Activated CD4-positive, alpha-beta T cell treated with anti-CD3 and anti-CD28 coated beads for 36 hours (primary cell): ENCODE results near the gene HDAC1. TPM values are rescaled to one million over a fixed set of nuclear protein-coding genes. Genes with fewer than 3 reads are reported as not detected.
A peak's percentile ranks its signal among the peaks of the same experiment; 100 is the strongest.
"Not testable (repeated sequence)": the region's sequence is repeated elsewhere in the genome, so short reads cannot be mapped to it uniquely, and the experiment has no call there.

Experiments used
- ATAC-seq: fragments of 200-7000 bp; cut with Tn5 transposase; one replicate; pipeline ENCODE4 v1.10.0; 2021; ENCODE audit warnings: mild to moderate bottlenecking, moderate library complexity
- CTCF ChIA-PET: fragments of 350-600 bp; sonication (Branson Sonifier 250); formaldehyde crosslinking; loops from one replicate; lab custom pipeline; 2021; ENCODE audit warnings: antibody characterized with exemption; lab: Charles Lee
- POLR2A ChIA-PET: fragments of 350-600 bp; sonication (Branson Sonifier 250); formaldehyde crosslinking; loops from one replicate; lab custom pipeline; 2021; ENCODE audit warnings: antibody characterized with exemption, inconsistent platforms; lab: Charles Lee
- DNase-seq: peaks from one replicate; pipeline ENCODE4 v3.0.0-alpha.2; 2020
- H3K27ac Mint-ChIP-seq: one replicate; pipeline ENCODE4 v1.8.0; 2021; ENCODE audit warnings: mixed read lengths
- H3K27me3 Mint-ChIP-seq: one replicate; pipeline ENCODE4 v1.8.0; 2021; ENCODE audit warnings: mixed read lengths
- H3K36me3 Mint-ChIP-seq: one replicate; pipeline ENCODE4 v1.8.0; 2021; ENCODE audit warnings: low read depth, mixed read lengths
- H3K4me1 Mint-ChIP-seq: one replicate; pipeline ENCODE4 v1.8.0; 2021; ENCODE audit warnings: mixed read lengths
- H3K4me3 Mint-ChIP-seq: one replicate; pipeline ENCODE4 v1.8.0; 2021; ENCODE audit warnings: mild to moderate bottlenecking, moderate library complexity, mixed read lengths
- H3K9me3 Mint-ChIP-seq: one replicate; pipeline ENCODE4 v1.8.0; 2021; ENCODE audit warnings: low read depth, mixed read lengths
- intact Hi-C, 2 experiments: fragments of 100-400 bp; cut with DNase I in 1 of 2; cut with micrococcal nuclease in 1 of 2; formaldehyde crosslinking; loops; one replicate each; pipeline versions ENCODE4 v1.14.2 to v1.15.1; 2022 to 2024; cut with DNase I, micrococcal nuclease
- total RNA-seq, 2 experiments: library from RNA; stranded (reverse); gene quantifications; one replicate each; pipeline ENCODE4 v1.2.3, GENCODE V29; 2021

Gene HDAC1
- total RNA-seq, 2 experiments from 2014 or later, result 132 to 146 TPM

DNA sequence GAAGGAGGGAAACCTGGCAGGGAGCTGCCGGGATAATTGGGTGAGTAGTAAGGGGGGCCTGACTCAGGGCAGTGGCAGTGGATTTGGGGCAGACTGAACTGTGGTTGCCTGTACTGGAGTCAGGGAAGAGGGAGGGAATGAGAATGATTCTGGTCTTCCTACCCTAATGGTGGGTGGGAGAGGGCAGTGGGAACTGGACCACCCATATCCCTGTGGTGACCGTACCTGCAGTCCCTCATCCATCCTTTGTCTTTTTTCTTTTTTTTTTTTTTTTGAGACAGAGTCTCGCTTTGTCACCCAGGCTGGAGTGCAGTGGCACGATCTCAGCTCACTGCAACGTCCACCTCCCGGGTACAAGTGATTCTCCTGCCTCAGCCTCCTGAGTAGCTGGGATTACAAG lies 63.9 kb downstream of the HDAC1 start:
- DNase-seq, H3K27ac Mint-ChIP-seq, H3K9me3 Mint-ChIP-seq, H3K4me3 Mint-ChIP-seq, H3K27me3 Mint-ChIP-seq, ATAC-seq, POLR2A ChIA-PET, H3K36me3 Mint-ChIP-seq: not testable (repeated sequence)
- intact Hi-C loops, result loop anchor here in 1 of 2 experiments (5.0 kb wide), 1 partner anchor 153 kb away; the partner anchor contains the start of gene CCDC28B
- H3K4me1 Mint-ChIP-seq, result peaks cover 15% of the 10 kb centered on the region
- CTCF ChIA-PET, result interaction anchor here (0.6 to 1.2 kb wide), 3 partner anchors 11 to 113 kb away, joined by 3 to 4 read pairs (median 4); no protein-coding TSS in a partner anchor

DNA sequence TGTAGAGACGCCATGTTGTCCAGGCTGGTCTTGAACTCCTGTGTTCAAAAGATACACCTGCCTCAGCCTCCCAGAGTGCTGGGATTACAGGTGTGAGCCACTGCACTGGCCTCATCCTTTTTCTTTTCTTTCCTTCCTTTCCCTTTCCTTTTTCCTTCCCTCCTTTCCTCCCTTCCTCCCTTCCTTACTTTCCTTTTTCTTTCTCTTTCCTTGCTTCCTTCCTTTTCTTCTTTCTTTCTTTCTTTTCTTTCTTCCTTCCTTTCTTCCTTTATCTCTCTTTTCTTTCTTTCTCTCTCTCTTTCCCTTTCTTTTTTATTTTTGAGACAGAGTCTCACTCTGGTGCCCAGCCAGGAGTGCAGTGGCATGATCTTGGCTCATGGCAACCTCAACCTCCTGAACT lies 64.6 kb downstream of the HDAC1 start:
- DNase-seq (no peak), ATAC-seq (no peak)
- Mint-ChIP-seq H3K4me3 (no peak overlapping the region), H3K4me1 (peaks cover 16% of the 10 kb centered on the region), H3K36me3 (peaks cover 5% of the 10 kb centered on the region), H3K9me3 (no peaks in the 10 kb centered on the region), H3K27ac (no peak overlapping the region), H3K27me3 (peaks cover 2% of the 10 kb centered on the region)
- intact Hi-C loops, result loop anchor here in 1 of 2 experiments (5.0 kb wide), 1 partner anchor 154 kb away; the partner anchor contains the start of gene CCDC28B
- CTCF ChIA-PET, result interaction anchor here (1.2 kb wide), 1 partner anchor 11 kb away, joined by 4 read pairs; no protein-coding TSS in a partner anchor
- POLR2A ChIA-PET, result no interaction called here

DNA sequence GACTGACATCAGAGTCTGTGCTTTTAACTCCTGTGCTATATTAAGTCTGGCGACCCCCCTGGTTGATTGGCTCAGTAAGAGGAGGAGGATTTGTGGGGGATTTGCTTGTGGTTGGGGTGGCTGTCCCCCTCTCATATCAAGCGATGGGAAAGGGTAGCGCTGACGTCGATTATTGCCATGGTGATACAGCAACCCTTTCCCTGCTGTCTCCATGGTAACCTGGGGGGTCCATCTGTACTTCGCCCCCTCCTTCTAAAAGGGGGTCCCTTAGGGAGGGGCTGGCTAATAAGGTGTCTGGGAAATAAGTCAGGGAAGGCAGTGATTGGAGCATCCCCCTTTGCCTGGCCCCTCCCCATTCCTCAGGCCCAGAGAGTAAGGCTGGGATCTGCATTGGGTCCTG lies 65.7 kb downstream of the HDAC1 start:
- no peak for ATAC-seq
- CTCF ChIA-PET, result interaction anchor here (0.6 to 1.2 kb wide), 3 partner anchors 21 to 151 kb away, joined by 3 to 4 read pairs (median 3); no protein-coding TSS in a partner anchor
- intact Hi-C loops, result loop anchor here in 1 of 2 experiments (5.0 kb wide), 1 partner anchor 155 kb away; the partner anchor contains the start of gene CCDC28B
- POLR2A ChIA-PET, result no interaction called here
- Mint-ChIP-seq H3K4me3 (no peak overlapping the region), H3K4me1 (peaks cover 18% of the 10 kb centered on the region), H3K27me3 (peaks cover 2% of the 10 kb centered on the region), H3K27ac (no peak overlapping the region), H3K36me3 (peaks cover 9% of the 10 kb centered on the region), H3K9me3 (no peaks in the 10 kb centered on the region)
- no peak for DNase-seq

DNA sequence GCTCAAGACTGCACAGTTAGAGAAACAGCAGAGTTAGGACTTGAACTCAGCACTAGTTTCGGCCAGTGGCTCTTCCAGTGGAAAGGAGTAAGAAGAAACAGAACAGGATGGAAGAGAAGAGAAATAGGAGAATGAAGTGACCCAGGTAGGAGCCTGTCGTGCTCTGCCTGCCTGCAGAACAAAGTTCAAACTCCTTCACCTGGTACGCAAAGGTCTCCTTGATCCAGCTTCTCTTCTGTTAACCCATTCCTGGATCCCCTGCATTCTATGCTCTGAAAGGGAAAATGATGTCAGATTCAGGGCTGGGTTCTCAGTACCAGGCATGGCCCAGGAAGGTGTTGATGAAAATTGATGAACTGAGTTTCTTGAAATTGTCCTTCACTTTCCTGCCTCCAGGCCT lies 66.6 kb downstream of the HDAC1 start:
- ATAC-seq (no peak), DNase-seq (no peak)
- no peaks in the 10 kb centered on the region for H3K9me3 Mint-ChIP-seq
- ChIA-PET CTCF (interaction anchor here (0.6 to 1.2 kb wide), 4 partner anchors 30 to 152 kb away, joined by 3 to 4 read pairs (median 4); no protein-coding TSS in a partner anchor), POLR2A (no interaction called here)
- H3K4me1 Mint-ChIP-seq, result peaks cover 18% of the 10 kb centered on the region
- H3K4me3 Mint-ChIP-seq, result no peak overlapping the region
- H3K36me3 Mint-ChIP-seq, result peaks cover 9% of the 10 kb centered on the region
- H3K27ac Mint-ChIP-seq, result no peak overlapping the region
- intact Hi-C loops, result loop anchor here in 1 of 2 experiments (5.0 kb wide), 1 partner anchor 156 kb away; the partner anchor contains the start of gene CCDC28B
- H3K27me3 Mint-ChIP-seq, result peaks cover 2% of the 10 kb centered on the region

DNA sequence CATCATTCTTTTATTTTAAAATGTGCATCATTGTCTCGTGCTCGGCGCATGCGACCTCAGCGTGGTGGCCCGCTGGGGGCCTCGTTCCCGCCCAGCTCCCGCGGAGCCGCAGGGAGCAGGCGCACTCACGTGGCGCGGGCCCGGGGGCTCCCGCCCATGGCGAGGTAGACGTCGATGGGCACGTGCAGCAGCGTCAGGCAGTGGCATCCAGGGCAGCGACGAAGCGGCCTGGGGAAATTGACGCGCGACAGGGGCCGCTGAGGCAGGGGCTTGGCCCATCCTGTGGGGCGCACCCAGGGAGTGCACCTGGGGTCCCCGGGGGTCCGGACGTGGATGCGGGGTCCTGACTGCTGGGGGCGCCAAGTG lies 69.4 kb downstream of the HDAC1 start:
- ChIA-PET CTCF (interaction anchor here (0.7 kb wide), 1 partner anchor 146 kb away, joined by 3 read pairs; no protein-coding TSS in a partner anchor), POLR2A (no interaction called here)
- ATAC-seq (no peak), DNase-seq (no peak)
- intact Hi-C loops, result no loop called here
- Mint-ChIP-seq H3K4me1 (peaks cover 18% of the 10 kb centered on the region), H3K9me3 (no peaks in the 10 kb centered on the region), H3K36me3 (peaks cover 12% of the 10 kb centered on the region), H3K27me3 (peaks cover 2% of the 10 kb centered on the region), H3K4me3 (no peak overlapping the region), H3K27ac (no peak overlapping the region)

DNA sequence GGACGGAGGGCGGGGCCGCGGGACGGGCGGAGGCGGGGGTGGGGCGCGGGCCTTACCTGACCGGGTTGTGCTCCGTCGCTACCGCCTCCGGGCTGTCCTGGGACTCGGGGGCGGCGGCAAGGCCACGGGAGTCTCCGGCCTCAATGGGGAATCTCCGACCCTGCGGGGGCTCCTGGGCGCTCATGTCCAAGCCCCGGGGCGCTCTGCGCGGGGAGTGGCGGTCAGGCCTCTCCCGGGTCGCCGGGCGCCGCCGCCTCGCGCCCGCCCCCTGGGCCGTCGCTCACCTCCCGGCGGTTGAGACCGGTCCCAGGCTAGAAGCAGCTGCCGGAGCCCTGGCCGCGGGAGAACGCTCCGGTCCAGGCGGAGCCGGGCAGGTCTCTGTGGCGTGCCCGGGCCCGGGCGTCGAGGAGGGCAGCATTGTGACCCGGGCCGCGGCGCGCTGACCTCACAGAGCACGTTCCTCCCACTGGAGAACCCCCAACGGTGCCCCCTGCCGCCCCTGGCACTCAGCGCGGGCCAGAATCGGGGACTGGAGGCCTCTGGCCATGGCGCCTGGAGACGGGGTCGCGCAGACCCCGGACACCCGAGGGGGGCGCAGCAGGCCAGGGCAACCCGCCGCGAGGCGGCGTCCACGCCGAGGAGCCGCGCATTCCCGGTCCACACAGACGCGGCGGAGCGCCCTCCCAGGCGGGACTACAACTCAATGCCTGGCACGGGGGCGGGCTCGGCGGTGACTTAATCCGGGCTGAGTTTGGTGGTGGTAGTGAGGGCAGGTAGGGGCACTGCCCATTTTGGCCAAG lies 70.0 kb downstream of the HDAC1 start:
- POLR2A ChIA-PET, result no interaction called here
- Mint-ChIP-seq H3K27ac (no peak overlapping the region), H3K4me1 (peaks cover 18% of the 10 kb centered on the region), H3K27me3 (peaks cover 2% of the 10 kb centered on the region), H3K9me3 (no peaks in the 10 kb centered on the region), H3K4me3 (no peak overlapping the region), H3K36me3 (peaks cover 12% of the 10 kb centered on the region)
- intact Hi-C loops, result no loop called here
- ATAC-seq (peak; percentile 49), DNase-seq (peak; percentile 56)
- CTCF ChIA-PET, result interaction anchor here (1.1 kb wide), 1 partner anchor 145 kb away, joined by 3 read pairs; no protein-coding TSS in a partner anchor

DNA sequence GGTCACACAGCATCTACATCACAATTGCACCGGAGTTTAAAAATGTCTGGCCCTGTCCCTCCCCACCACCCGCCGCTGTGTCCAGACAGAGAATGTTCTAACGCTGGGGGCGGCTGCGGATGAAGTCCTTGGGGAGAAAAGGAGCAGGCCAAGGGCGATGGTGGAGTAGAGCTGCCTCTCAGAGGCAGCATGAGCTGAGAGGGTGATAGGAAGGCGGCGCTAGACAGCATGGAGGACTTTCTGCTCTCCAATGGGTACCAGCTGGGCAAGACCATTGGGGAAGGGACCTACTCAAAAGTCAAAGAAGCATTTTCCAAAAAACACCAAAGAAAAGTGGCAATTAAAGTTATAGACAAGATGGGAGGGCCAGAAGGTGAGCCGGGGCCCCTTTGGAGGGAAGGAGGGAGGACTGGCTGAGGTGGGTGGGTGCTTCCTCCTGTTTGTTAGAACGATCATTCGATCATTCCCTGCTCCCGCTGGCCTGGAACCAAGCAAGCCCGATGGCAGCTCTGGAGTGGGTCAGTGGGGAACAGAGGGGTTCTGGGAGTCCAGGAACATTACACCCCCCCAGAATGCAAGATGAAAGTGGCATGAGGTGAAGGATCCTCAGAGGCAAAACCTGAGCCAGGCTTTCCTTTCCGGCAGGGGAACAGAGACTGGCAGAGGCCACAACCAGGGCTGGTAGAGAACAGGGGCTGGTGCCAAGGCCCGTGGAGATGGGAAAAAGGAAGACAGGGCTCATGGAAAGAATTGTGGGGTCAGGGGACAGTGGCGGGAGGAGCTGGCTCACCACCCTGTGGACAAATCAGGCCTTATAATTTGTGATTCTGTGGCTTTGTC lies 70.8 kb downstream of the HDAC1 start, which contains the start of the genes FAM229A and TSSK3:
FAM229A (minus strand) TSS at position 12 of the 840 bp plus-strand sequence. CDS start 394 bp downstream, outside the sequence.
TSSK3 (plus strand) TSS at position 66 of the 840 bp plus-strand sequence; CDS start at position 229, 163 bp downstream.
- no peak for DNase-seq
- Mint-ChIP-seq H3K9me3 (no peaks in the 10 kb centered on the region), H3K27ac (no peak within 1 kb of the TSS), H3K4me3 (no peak within 1 kb of the TSS), H3K36me3 (peaks cover 12% of the 10 kb centered on the region), H3K4me1 (peaks cover 18% of the 10 kb centered on the region), H3K27me3 (peaks cover 2% of the 10 kb centered on the region)
- CTCF ChIA-PET, result interaction anchor here (1.1 to 3.3 kb wide), 2 partner anchors 10 to 146 kb away, joined by 3 to 16 read pairs; no protein-coding TSS in a partner anchor
- no peak for ATAC-seq
- POLR2A ChIA-PET, result no interaction called here
- intact Hi-C loops, result no loop called here

DNA sequence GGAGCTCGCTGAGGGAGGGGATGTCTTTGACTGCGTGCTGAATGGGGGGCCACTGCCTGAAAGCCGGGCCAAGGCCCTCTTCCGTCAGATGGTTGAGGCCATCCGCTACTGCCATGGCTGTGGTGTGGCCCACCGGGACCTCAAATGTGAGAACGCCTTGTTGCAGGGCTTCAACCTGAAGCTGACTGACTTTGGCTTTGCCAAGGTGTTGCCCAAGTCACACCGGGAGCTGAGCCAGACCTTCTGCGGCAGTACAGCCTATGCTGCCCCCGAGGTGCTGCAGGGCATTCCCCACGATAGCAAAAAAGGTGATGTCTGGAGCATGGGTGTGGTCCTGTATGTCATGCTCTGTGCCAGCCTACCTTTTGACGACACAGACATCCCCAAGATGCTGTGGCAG lies 71.8 kb downstream of the HDAC1 start:
- intact Hi-C loops, result no loop called here
- H3K27me3 Mint-ChIP-seq, result peaks cover 2% of the 10 kb centered on the region

DNA sequence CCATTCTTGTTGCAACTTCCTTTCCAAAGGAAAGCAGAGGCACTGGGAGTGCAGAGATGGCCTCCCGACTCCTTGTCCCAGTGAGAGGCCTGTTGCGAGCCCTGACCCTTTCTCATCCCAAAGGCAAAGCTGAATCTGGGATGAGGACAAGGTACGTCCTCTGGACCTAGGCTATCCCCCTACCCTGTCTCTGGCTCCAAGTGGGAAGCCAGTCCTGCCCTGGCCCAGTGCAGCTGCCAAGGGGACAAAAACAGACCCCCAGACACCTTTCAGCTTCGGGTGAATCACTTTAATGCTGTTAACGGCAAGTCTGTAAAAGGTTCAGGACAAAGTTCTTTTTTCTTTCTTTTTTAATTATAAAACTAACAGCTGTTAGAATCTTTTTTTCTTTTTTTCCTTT lies 73.0 kb downstream of the HDAC1 start:
- Mint-ChIP-seq H3K27me3 (peaks cover 2% of the 10 kb centered on the region), H3K9me3 (no peaks in the 10 kb centered on the region), H3K4me3 (no peak overlapping the region), H3K36me3 (peaks cover 12% of the 10 kb centered on the region), H3K27ac (no peak overlapping the region), H3K4me1 (peaks cover 14% of the 10 kb centered on the region)
- CTCF ChIA-PET, result interaction anchor here (0.7 to 3.3 kb wide), 3 partner anchors 11 to 33 kb away, joined by 3 to 16 read pairs (median 3); no protein-coding TSS in a partner anchor
- intact Hi-C loops, result no loop called here
- DNase-seq (no peak), ATAC-seq (no peak)
- POLR2A ChIA-PET, result no interaction called here

More for the DNA sequence above, 71.8 kb downstream of the HDAC1 start:
- Mint-ChIP-seq H3K4me1 (peaks cover 18% of the 10 kb centered on the region), H3K4me3 (no peak overlapping the region), H3K9me3 (no peaks in the 10 kb centered on the region), H3K27ac (no peak overlapping the region), H3K36me3 (peaks cover 12% of the 10 kb centered on the region)
- POLR2A ChIA-PET, result no interaction called here
- no peak for ATAC-seq
- no peak for DNase-seq
- CTCF ChIA-PET, result interaction anchor here (3.3 kb wide), 1 partner anchor 11 kb away, joined by 16 read pairs; no protein-coding TSS in a partner anchor

DNA sequence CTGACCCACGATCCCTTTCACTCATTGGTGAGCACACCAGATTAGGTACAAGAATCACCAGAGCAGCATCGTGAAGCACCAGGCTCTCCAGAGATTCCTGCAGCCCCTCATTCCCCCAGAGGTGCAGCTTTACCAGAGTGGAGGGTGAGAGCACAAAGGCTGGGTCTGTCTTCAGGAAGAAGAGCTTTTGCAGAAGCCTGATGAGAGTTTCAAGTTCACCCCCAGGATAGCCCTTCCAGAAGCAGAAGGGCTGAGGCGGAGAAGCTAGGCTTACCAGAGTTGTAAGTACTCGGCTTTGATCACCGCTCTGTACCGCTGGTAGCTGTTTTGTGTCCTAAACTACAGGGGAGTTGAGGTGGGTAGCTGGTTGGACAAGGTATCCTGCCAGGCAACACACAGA lies 73.6 kb downstream of the HDAC1 start:
- ChIA-PET CTCF (interaction anchor here (0.7 to 3.3 kb wide), 4 partner anchors 10 to 62 kb away, joined by 3 to 16 read pairs (median 4); no protein-coding TSS in a partner anchor), POLR2A (no interaction called here)
- ATAC-seq, result no peak
- no peak for DNase-seq
- Mint-ChIP-seq H3K36me3 (peaks cover 12% of the 10 kb centered on the region), H3K4me3 (no peak overlapping the region), H3K27me3 (peaks cover 2% of the 10 kb centered on the region), H3K27ac (no peak overlapping the region), H3K4me1 (peaks cover 11% of the 10 kb centered on the region), H3K9me3 (no peaks in the 10 kb centered on the region)
- intact Hi-C loops, result no loop called here
